Measurements from ENCODE around the gene NNT.
"Not testable (repeated sequence)": the region's sequence is repeated elsewhere in the genome, so short reads cannot be mapped to it uniquely, and the experiment has no call there.

The NNT gene

DNA sequence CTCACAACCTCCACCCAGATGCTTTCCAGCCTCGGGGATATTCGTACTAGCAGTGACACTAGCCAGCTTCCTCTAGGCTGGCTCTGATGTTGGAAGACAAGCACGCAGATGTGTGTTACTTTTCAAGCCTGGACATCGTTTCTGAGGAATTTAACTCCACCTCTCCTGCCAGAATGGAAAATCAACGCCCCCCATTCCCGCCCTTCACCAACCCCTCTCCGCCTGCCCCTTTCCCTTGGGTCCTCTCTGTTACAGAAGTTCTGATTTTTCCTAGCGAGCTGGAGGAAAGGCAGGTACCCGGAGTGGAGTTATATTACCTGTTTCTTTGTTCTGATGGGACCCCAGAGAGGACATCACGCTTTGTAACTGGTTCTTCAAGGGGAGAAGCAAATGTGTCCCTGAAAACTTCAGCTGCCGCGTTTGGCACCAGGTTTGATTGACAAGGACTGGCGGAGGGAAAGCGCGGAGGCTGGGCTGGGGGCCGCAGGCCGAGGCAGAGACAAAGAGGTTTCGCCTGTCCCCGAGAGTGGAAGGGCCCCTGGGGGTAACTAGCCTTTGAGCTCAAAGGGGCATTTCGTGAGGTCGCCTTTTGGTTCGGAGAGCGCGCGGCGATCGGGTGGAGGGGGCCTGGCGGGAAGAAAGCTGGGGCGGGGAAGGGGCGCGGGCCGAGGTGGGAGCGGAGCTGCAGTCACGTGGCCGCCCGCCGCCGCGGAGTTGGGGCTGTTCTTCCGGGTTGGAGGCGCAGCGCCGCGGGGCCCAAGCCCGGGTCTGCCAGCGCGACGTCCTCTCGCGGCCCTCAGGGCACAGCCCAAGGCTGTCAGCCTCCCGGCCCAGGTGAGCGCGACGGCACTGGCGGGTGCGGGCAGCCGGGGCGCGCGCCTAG lies at the start of gene NNT:
Gene NNT (plus strand): TSS at position 720 of the 883 bp plus-strand sequence. CDS start 6,016 bp downstream, outside the sequence.
- DNase-seq, result peak; percentile 80

DNA sequence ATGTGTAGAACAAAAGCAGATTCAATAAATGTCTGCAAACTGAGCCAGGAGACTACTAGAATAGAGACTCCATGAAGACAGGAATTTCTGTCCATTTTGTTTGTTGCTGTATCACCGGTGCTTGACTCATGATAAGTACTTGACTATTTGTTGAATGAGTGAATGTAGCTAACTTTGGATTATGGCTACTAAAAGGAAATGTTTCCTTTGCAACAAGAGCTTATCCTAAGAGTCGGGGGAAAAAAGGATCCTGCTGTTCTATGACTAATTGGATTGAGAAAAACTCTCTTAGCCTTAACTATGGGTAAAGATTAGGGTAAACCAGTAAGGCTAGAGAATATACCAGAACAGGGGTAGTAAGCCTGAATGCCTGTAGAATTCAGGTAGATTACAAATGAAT lies 49.6 kb upstream of the NNT start:
- no peak for DNase-seq

DNA sequence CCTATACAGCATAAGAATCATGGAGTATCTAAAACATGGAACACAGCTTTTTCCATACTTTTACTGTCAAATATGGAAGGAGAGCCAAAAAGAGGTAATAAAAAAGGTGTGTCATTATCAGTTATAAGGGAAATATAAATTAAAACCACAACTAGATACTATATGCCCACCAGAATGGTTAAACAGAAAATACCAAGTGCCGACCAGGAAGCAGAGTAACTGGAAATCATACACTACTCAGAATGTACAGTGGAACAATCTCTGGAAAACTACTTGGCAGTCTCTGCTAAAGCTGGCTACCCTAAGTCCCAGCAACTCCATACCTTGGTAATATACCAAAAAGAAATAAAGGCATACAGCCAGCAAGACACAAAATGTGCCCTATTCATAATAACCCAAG lies 48.5 kb upstream of the NNT start:
- DNase-seq, result no peak

GRCh38 chr5:43555895-43556606 lies 46.9 kb upstream of the NNT start:
- DNase-seq, result peak; percentile 58

- not testable (repeated sequence) for DNase-seq
These were observed 46.4 kb upstream of the NNT start for GRCh38 chr5:43556607-43556856.

- peak; percentile 85 for DNase-seq
These were observed 46.0 kb upstream of the NNT start, which contains the start of gene PAIP1 for GRCh38 chr5:43556857-43557542. TSS of gene PAIP1 (minus strand) at chr5:43557077. CDS start at chr5:43556846, 231 bp downstream.

GRCh38 chr5:43560128-43560527 lies 42.9 kb upstream of the NNT start:
- DNase-seq, result no peak

- no peak for DNase-seq
These were observed 41.6 kb upstream of the NNT start for GRCh38 chr5:43561356-43561755.

- no peak for DNase-seq
These were observed 39.7 kb upstream of the NNT start for GRCh38 chr5:43563321-43563720.

DNA sequence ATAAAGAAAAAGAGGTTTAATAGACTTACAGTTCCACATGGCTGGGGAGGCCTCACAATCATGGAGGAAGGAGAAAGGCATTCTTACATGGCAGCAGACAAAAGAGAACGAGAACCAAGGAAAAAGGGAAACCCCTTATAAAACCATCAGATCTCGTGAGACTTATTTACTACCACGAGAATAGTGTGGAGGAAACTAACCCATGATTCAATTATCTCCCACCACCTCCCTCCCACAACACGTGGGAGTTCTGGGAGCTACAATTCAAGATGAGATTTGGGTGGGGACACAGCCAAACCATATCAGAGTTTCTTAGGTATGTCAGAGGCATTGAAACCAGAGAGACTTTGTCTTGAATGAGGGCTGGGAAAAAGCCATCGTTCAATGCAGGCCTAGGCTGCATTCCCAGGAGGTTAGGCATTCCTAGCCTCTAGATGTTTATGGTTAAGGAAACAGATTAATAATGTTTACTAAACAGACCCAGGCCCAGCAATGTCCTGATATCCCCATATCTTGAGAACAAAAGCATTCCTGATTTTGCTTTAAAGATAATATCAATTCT lies 38.6 kb upstream of the NNT start:
- peak; percentile 7 for DNase-seq

GRCh38 chr5:43565043-43565442 lies 37.9 kb upstream of the NNT start:
- no peak for DNase-seq

- no peak for DNase-seq
These were observed 35.0 kb upstream of the NNT start for GRCh38 chr5:43567967-43568366.

DNA sequence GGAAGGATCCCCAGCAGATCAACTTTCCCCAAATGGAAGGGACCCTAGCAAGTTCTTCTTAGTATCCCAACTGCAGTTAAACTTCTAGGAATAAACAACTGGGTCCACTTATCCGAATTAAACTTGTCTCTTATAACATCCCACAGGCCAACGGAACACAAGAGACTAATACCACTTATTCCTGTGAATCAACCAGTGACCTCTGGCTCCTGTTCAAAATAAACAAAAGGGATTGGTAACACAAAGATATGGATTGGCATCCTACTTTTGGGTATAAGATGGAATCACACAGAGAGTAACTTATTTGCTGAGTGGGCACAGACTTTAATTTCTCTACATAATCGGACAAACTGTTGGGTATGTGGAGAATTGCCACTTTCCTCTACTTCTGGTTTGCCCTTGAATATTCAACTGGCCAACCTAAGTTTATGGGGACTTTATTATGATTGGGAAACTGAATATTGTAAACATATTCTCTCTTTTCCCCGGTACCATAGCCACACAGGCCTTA lies 33.7 kb upstream of the NNT start:
- DNase-seq, result no peak

DNA sequence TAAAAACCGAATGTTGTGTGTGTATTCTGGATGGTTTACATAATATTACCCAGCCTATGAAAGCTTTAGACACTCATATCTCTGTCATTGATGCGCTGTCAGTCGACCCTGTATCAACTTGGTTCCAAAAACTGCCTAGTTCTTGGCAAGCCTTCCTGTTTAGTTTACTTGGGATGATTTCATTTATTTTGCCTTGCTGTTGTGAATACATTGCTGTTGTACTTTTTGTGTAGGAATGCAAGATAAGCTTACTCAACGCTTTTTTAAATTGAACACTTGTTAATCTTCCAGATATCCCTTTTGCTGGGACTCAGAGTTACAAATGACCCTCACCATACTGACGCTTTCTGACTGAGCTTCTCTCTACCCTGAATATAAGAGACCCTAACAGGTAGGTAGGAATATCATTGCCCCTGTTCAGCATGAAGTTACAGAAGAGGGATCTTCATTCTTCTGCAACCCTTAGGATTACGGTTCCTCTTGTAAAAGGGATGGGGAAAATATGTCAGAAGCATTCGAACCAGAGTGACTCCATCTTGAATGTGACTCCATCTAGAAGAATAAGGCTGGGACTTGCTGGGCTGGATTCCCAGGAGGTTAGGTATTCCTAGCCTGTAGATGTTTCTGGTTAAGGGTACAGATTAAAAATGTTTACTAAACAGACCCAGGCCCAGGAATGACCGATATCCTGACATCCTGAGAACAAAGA lies 32.4 kb upstream of the NNT start:
- no peak for DNase-seq

DNA sequence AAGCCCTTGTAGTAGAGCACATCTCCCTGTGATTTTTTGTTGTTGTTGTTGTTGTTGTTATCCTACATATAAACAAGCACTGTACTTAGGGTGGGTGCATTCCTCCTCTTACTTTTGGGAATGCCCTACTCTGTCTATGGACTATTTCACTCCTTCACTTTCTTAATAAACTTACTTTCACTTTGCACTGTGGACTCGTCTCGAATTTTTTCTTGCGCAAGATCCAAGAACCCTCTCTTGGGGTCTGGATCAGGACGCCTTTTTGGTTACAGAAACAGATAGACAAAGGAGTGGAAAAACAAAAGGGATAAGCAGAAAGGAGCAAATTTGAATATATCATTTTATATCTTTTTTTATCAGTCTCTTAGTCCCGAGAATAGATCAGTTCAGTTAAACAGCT lies 31.7 kb upstream of the NNT start:
- DNase-seq, result no peak

- DNase-seq, result no peak
These were observed 30.6 kb upstream of the NNT start for GRCh38 chr5:43572357-43572756.

DNA sequence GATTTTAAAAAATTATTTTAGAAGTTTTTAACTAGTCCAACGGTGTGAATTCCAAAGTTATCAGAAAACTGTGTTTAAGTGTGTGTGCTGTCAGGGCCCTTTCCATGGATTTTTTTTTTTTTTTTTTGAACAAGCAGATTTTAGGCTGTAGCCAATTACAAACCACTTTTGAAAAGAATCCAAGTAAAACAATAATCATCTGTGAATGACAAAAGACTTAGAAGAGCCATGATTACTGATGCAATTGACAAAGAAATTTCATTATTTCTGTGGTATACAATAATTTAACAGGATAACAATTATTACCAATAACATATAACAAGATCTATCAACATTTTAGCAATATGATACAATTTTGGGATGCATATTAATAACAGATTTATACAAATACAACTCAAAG lies 29.9 kb upstream of the NNT start:
- DNase-seq, result no peak

DNA sequence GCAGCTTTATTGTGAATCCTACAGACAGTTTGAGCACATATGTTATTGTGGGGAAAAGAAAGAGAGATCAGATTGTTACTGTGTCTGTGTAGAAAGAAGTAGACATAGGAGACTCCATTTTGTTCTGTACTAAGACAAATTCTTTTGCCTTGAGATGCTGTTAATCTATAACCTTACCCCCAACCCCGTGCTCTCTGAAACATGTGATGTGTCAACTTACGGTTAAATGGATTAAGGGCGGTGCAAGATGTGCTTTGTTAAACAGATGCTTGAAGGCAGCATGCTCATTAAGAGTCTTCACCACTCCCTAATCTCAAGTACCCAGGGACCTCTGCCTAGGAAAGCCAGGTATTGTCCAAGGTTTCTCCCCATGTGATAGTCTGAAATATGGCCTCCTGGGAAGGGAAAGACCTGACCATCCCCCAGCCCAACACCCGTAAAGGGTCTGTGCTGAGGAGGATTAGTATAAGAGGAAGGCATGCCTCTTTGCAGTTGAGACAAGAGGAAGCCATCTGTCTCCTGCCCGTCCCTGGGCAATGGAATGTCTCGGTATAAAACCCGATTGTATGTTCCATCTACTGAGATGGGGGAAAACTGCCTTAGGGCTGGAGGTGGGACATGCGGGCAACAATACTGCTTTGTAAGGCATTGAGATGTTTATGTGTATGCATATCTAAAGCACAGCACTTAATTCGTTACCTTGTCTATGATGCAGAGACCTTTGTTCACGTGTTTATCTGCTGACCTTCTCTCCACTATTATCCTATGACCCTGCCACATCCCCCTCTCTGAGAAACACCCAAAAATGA lies 22.4 kb upstream of the NNT start:
- DNase-seq, result not testable (repeated sequence)

- DNase-seq, result no peak
These were observed 21.6 kb upstream of the NNT start for GRCh38 chr5:43581398-43581797.

GRCh38 chr5:43582082-43583005 lies 20.6 kb upstream of the NNT start:
- DNase-seq, result no peak

GRCh38 chr5:43583724-43584123 lies 19.3 kb upstream of the NNT start:
- DNase-seq, result no peak
